GM12875 (cell line): ENCODE measurements around the gene MROH2B.

Experiments used
- H3K4me3 ChIP-seq: one replicate; pipeline ENCODE4 v1.5.1; 2011; ENCODE audit warnings: low read depth, low read length, control low read depth
- TF ChIP-seq, protein P1 (sequence below): IDR thresholded peaks from 2 replicates; pipeline ENCODE4 v1.5.1; 2011; ENCODE audit warnings: low read depth, mild to moderate bottlenecking, control low read depth, inconsistent platforms, low read length, moderate library complexity, borderline replicate concordance; ENCODE audit not compliant: insufficient read depth

MROH2B gene

DNA sequence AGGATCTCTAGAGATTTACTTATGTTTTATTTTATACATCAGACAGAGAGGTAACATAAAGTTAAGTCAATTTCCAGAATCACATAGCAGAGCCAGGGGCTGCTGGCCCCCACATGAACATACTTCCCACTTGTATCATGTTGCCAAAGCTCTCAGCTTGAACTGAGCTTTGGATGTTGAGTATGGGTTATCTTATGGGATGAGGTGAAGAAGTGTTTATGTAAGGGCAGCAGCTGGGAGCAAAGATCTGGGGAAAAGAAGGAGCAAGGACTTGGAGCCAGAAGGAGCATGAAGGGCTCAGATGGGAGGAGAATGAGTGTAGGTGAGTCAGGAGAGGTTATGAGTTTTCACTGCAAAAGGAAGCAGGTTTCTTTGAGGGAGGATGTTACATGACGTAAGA, 72.0 kb downstream of the MROH2B start:
- H3K4me3 ChIP-seq, result no peak overlapping the region
- TF ChIP-seq, protein P1, sequence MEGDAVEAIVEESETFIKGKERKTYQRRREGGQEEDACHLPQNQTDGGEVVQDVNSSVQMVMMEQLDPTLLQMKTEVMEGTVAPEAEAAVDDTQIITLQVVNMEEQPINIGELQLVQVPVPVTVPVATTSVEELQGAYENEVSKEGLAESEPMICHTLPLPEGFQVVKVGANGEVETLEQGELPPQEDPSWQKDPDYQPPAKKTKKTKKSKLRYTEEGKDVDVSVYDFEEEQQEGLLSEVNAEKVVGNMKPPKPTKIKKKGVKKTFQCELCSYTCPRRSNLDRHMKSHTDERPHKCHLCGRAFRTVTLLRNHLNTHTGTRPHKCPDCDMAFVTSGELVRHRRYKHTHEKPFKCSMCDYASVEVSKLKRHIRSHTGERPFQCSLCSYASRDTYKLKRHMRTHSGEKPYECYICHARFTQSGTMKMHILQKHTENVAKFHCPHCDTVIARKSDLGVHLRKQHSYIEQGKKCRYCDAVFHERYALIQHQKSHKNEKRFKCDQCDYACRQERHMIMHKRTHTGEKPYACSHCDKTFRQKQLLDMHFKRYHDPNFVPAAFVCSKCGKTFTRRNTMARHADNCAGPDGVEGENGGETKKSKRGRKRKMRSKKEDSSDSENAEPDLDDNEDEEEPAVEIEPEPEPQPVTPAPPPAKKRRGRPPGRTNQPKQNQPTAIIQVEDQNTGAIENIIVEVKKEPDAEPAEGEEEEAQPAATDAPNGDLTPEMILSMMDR, result no peak

DNA sequence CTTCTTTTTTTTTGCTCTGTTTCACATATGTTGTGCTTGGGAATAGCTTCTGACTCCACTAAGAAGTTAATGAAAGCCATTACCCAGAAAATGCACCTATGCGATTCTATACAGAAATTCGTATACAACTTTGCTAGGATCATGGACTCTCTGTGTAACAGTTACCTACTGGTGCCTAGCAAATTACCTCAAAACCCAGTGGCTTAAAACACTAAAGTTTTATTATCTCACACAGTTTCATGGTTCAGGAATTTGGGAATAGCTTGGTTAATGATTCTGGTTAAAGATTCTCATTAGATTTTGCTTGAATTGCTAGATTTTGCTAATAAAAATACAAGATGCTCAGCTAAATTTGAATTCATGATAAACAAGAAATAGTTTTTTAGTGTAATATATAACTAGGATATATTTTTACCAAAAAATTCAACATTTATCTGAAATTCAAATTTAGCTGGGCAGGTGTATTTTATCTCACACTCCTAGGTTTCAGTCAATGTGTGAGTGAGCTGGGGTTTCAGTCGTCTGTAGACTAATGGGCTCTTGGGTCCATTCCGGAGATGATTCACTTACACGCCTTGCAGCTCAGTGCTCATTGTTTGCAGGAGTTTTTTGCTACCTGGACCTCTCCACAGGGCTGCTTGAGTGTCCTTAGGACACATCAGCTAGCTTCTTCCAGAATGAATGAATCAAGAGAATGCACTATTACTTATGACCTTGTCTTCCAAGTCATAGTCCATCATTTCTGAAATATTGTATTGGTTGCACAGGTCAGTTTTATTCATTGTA, 75.1 kb downstream of the MROH2B start:
- H3K4me3 ChIP-seq, result no peak overlapping the region
- TF ChIP-seq, protein P1, result no peak

DNA sequence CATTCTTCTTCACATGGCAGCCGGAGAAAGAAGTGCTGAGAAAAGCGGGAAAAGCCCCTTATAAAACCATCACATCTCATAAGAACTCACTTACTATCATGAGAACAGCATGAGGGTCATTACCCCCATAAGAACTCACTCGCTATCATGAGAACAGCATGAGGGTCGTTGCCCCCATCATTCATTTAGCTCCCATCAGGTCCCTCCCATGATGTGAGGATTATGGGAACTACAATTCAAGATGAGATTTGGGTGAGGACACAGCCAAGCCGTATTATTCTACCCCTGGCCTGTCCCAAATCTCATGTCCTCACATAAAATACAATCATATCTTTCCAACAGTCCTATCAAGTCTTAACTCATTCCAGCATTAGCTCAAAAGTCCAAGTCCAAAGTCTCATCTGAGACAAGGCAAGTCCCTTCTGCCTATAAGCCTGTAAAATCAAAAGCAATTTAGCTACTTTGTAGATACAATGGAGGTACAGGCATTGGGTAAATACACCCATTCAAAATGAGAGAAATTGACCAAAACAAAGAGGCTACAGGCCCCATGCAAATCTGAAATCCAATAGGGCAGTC, 79.1 kb downstream of the MROH2B start:
- TF ChIP-seq, protein P1, result no peak
- H3K4me3 ChIP-seq, result no peak overlapping the region

DNA sequence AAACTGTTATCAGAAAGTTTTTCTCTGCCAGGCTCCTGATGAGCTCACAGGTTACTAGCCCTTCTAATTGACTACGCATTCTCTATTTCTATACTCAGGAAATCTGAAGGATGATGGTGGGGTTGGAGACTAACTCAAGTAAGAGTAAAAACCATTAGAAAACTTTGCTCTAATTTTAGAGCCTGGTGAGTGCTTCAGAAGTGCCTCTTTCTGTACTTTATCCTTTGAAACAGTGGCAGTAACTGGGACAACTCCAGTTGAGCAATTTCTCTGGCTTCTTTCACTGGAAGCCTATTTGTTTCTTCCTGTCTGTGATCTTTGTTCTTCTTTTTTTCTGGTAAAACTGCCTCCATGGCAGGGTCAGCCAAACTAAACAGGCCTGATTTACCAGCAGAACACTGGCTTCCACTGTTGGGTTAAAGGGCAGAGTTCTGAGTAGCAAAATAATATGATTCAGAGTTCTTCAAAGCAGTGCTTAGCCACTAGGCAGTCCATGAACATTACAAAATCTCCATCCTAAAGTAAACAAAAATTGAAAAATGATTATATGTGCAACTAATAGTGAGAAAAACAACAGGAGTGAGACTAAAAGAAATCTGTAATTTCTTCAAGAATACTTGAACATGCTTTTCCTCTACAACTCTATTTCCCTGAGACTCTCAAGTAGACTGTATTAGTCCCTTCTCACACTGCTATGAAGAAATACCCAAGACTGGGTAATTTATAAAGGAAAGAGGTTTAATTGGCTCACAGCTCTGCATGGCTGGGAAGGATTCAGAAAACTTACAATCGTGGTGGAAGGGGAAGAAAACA, 79.8 kb downstream of the MROH2B start:
- TF ChIP-seq, protein P1, result no peak
- H3K4me3 ChIP-seq, result no peak overlapping the region

DNA sequence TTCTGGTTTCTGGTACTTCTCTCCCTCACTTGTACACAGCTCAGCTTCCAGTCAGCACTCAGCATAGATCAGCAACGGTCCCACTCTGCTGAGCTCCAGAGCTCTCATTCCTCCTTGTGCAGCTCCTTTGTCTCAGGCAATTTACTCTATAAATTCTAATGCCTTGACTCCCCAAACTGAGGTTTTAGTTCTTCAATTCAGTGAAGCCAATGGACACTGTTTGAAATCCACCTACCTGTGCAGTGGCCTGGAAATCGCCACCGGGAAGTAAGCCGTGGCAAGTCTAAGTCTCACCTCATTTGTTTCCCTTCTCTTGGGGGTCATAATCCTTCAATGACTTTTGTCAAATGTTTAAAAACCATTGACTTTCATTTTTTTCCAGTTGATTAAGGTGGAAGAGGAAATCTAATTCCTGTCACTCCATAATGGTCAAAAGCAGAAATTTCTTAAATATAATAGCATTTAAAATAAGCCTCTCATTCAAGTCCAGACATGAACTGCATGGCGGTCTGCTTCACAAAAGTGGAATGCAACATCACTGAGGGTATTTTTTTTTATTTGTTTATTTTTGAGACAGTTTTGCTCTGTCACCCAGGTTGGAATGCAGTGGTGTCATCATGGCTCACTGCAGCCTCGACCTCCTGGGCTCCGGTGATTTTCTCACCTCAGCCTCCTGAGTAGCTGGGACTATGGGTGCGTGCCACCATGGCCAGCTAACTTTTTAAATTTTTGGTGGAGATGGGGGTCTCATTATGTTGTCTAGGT, 82.2 kb downstream of the MROH2B start:
- TF ChIP-seq, protein P1, result no peak
- H3K4me3 ChIP-seq, result no peak overlapping the region

DNA sequence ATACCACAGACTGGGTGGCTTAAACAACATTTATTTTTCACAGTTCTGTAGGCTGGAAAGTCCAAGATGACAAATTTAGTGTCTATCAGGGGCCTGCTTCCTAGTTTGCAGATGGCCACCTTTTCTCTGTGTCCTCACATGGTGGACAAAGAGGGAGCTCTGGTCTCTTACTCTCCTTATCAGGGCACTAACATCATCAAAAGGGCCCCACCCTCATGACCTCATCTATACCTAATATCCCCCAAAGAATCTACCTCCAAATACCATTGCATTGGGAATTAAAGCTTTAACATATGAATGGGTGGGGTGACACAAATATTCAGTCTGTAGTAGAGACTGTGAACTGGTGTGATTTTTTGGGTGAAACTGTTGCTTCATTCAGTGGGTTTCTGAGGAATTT, 83.8 kb downstream of the MROH2B start:
- TF ChIP-seq, protein P1, result no peak
- no peak overlapping the region for H3K4me3 ChIP-seq
